COLO668 (cell line): ENCODE results near the gene BBLN.

Source experiments
- DNase-seq: peaks from one replicate; lab custom pipeline; 2025; ENCODE audit not compliant: unreplicated experiment; lab: John Stamatoyannopoulos, UW

Gene BBLN

GRCh38 chr9:128188209-128188608 lies 28.1 kb downstream of the BBLN start:
- no peak for DNase-seq

DNA sequence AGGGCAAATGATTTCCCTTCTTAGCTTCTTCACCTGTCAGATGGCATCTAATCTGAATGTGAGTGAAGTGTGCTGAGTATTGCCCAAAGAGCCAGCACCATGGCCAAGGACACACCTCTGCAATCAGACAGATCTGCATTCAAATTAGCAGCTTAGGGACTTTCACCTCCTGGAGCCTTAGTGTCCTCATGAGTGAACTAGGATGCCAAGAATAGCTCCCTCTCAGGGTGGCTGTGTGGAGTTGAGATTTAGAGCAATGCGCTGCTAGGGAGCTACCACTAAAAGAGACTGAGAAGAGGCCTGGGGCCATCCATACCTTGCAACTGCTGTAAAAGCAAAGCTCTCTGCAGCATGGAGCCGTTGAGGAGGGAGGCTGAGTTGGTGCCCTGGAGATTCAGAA lies 29.9 kb downstream of the BBLN start:
- DNase-seq = no peak

DNA sequence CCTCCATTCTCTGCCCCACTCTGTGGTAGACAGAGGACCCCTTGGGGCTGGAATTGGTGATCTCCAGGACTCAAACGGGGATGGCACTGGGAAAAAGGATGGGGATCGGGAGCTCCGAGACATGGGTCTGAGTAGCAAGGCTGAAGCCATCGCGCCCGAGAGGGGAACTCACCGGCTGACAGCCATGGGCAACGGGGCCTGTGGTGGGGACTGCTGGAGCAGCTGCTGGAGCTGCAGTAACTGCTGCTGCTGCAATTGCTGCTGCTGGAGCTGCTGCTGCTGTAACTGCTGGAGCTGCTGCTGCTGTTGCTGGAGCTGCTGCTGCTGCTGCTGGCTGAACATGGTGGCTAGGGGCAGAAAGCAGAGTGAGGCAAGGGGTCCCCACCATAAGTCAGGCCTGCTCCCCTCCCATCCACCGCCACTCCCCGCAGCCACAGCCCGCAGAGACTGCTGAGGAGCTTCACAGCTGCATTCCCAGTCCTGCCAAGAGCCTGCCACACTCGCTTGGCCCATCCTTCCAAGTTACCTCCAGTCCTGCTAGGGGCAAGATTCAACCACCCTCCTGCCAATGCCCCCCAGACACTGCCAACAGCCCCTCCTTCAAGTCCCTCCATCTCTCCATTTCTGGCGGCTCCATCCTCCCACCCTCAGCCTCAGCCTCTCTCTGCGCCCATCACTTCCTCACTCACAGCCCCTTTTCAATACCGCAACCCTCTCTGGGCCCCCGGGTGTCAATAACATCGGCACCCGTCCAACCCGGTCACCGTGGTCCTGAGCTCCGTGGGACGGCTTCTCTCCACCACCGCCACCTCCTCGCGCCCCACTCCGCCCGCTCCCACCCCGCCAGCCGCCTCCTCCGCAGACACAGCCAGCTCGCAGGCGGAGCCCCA lies 30.7 kb downstream of the BBLN start:
- DNase-seq = peak; percentile 22

DNA sequence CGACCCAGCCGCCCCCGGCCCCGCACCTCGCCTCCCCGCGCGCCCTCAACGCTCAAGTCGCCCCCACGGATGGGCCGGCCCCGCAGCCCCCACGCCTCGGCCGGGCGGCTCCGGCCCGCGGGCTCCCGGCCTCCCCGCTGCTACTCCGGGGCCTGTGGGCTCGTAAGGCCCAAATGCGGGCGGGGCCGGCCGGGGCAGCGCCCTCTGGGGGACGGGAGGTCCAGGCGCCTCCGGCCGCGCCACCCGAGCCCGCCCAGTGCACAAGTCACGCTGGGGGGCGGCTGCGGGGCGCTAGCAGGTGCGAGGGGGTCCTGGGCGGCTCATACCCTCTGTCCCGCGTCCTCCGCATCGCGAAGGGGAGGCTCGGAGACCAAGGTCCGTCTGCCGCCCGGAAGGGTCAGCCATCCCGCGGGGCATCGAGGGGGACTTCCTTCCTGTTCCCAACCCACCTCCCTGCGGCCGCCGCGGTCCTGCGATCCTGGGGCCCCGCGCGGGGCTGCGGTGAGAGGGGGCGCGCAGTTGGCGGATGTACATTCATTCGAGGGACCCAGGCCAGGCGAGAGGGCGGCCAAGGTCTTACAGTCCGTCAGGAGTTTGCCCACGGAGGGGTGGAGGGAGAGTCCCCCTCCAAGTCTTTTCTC lies 31.5 kb downstream of the BBLN start, which contains the start of gene CIZ1:
Gene CIZ1, minus strand, starts transcription at position 167 of the 641 bp plus-strand sequence. CDS start 715 bp downstream, outside the sequence.
- DNase-seq = peak; percentile 86

GRCh38 chr9:128192601-128193371 lies 32.7 kb downstream of the BBLN start:
- peak; percentile 93 for DNase-seq

DNA sequence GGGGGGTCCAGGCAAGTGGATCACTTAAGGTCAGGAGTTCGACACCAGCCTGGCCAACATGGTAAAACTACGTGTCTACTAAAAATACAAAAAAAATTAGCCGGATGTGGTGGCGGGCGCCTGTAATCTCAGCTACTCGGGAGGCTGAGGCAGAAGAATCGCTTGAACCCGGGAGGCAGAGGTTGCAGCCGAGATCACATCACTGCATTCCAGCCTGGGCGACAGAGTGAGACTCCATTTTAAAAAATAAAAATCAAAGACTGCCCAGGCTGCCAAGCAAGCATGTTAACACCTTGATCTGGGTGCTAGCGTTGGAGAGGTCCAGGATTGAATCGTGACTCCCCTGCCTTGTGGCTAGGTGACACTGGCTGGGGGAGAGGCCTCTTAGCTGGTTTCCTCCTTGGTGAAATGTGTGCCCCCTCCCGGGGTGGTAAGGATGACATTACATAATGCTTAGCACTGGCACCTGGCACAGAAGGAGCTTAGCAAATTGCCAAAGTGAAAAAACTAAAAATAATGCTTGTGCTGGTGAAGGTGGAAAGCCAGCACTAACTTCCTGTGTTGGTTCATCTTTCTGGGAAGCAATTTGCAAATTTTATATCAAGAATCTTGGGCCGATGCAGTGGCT lies 33.5 kb downstream of the BBLN start:
- no peak for DNase-seq

- DNase-seq = no peak
Measured at GRCh38 chr9:128201441-128202369, 41.6 kb downstream of the BBLN start.

DNA sequence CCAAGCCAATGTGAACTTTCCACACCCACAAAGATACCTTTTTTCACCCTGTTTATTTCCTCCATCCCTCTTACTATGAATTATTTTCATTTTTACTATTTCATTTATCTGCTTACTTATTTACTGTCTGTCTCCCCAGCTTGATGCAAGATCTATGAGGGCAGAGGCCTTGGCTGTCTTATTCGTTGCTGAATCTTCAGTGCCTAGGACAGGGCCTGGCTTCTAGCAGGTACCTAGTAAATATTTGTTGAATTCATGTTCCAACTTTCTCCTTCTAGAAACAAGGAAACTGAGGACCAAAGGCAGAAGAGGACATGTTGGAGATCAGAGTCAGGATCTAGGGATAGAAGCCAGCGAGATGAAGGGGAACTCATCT lies 42.6 kb downstream of the BBLN start:
- no peak for DNase-seq

GRCh38 chr9:128203024-128203706 lies 43.1 kb downstream of the BBLN start, which contains the start of gene DNM1:
DNM1 (plus strand) TSS chr9:128203379; CDS start chr9:128203471, 92 bp downstream.
- peak; percentile 86 for DNase-seq

- peak; percentile 67 for DNase-seq
Measured at GRCh38 chr9:128203707-128204551, 43.9 kb downstream of the BBLN start.

- DNase-seq = no peak
Measured at GRCh38 chr9:128204858-128205257, 44.8 kb downstream of the BBLN start.

GRCh38 chr9:128205296-128205944 lies 45.4 kb downstream of the BBLN start:
- no peak for DNase-seq

GRCh38 chr9:128206484-128206883 lies 46.4 kb downstream of the BBLN start:
- DNase-seq = no peak

- no peak for DNase-seq
Measured at GRCh38 chr9:128206916-128207910, 47.1 kb downstream of the BBLN start.

GRCh38 chr9:128208386-128208785 lies 48.3 kb downstream of the BBLN start:
- no peak for DNase-seq

DNA sequence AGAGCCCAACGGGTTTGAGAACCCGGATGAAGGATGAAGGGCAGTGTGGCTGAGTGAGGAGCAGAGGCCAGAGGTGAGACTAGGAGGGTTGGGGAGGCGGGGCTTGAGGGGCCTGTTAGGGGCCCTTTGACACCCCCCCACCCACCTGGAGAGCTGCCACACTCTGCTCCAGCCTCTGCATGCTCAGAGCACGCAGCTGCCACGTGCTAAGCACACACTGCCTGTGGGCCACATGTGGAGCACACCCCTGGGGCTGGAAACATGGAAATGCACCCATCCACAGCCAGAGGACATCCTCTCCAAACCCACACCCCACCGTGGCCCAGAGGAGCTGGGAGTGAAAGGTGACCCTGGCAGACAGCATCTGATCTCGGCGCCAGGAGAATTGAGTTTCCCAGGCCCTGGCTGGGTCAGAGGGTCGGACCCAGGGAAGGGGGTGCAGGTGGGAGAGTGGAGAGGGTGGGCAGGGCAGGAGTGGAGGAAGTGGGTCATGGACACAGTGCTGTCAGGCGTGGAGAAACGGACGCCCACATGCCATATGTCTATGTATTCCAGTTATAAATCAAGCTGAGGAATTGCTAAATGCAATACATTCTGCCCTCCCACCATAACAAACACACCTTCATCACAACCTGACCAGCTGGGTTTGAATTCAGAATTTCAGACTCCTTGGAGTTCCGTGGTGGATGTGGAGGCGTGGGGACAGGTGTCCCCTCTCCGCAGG lies 49.0 kb downstream of the BBLN start:
- DNase-seq = no peak
